Measurements from ENCODE around the gene ADAM19.

- TF ChIP-seq CTCF (IDR thresholded peaks at IDR 0.05) (no peak), EZH2phosphoT487 (IDR thresholded peaks at IDR 0.05) (no peak)
Observed at GRCh38 chr5:157590478-157590877, 14.9 kb upstream of the ADAM19 start.
